ENCODE results near the gene FOXP2.

- TF ChIP-seq, protein P1, sequence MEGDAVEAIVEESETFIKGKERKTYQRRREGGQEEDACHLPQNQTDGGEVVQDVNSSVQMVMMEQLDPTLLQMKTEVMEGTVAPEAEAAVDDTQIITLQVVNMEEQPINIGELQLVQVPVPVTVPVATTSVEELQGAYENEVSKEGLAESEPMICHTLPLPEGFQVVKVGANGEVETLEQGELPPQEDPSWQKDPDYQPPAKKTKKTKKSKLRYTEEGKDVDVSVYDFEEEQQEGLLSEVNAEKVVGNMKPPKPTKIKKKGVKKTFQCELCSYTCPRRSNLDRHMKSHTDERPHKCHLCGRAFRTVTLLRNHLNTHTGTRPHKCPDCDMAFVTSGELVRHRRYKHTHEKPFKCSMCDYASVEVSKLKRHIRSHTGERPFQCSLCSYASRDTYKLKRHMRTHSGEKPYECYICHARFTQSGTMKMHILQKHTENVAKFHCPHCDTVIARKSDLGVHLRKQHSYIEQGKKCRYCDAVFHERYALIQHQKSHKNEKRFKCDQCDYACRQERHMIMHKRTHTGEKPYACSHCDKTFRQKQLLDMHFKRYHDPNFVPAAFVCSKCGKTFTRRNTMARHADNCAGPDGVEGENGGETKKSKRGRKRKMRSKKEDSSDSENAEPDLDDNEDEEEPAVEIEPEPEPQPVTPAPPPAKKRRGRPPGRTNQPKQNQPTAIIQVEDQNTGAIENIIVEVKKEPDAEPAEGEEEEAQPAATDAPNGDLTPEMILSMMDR (IDR thresholded peaks at IDR 0.05) = no peak
- TF ChIP-seq, protein P2, sequence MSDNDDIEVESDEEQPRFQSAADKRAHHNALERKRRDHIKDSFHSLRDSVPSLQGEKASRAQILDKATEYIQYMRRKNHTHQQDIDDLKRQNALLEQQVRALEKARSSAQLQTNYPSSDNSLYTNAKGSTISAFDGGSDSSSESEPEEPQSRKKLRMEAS (IDR thresholded peaks at IDR 0.05) = no peak
- no peak for TF ChIP-seq SMC3 (IDR thresholded peaks at IDR 0.05)
- TF ChIP-seq POLR2A (IDR thresholded peaks at IDR 0.05; ENCODE audit: low read length) = no peak
- no peak for TF ChIP-seq RCOR1 (IDR thresholded peaks at IDR 0.05; ENCODE audit: low read depth, low read length)
- TF ChIP-seq JUNB (IDR thresholded peaks at IDR 0.05) = no peak
- TF ChIP-seq ZFP36 (IDR thresholded peaks at IDR 0.05; ENCODE audit: borderline replicate concordance, partially characterized antibody) = no peak
- TF ChIP-seq HDAC2 (IDR thresholded peaks at IDR 0.05) = no peak
- TF ChIP-seq EP300 (IDR thresholded peaks at IDR 0.05) = no peak
- no peak for TF ChIP-seq KDM1A (IDR thresholded peaks at IDR 0.05; ENCODE audit: low read depth)
- TF ChIP-seq CBX8 (IDR thresholded peaks at IDR 0.05) = no peak
- no peak for TF ChIP-seq BHLHE40 (IDR thresholded peaks at IDR 0.05; ENCODE audit: low read depth, low read length)
- no peak for TF ChIP-seq CHD2 (IDR thresholded peaks at IDR 0.05; ENCODE audit: low read length, partially characterized antibody)
Observed at GRCh38 chr7:114569220-114569619, 154.6 kb downstream of the FOXP2 start.
